LNCAP (cell line): ENCODE measurements around the gene RPS26.

Source experiments
- TF ChIP-seq, protein P1 (sequence below): fragments of 450-650 bp; IDR thresholded peaks from 2 replicates; pipeline ENCODE4 v1.5.1; 2017; ENCODE audit warnings: mild to moderate bottlenecking

Gene RPS26

DNA sequence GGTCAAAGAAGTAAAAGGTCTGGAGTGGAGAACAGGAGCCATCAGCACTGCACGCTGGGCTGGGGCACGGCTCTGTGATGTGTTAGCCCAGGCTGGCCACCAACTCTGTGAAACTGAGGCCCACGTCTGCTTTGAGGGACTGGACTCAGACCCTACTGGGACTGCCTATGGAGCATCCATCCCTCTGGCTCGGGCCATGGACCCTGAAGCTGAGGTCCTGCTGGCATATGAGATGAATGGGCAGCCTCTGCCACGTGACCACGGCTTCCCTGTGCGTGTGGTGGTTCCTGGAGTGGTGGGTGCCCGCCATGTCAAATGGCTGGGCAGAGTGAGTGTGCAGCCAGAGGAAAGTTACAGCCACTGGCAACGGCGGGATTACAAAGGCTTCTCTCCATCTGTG is 37.5 kb upstream of the RPS26 start:
- TF ChIP-seq, protein P1, sequence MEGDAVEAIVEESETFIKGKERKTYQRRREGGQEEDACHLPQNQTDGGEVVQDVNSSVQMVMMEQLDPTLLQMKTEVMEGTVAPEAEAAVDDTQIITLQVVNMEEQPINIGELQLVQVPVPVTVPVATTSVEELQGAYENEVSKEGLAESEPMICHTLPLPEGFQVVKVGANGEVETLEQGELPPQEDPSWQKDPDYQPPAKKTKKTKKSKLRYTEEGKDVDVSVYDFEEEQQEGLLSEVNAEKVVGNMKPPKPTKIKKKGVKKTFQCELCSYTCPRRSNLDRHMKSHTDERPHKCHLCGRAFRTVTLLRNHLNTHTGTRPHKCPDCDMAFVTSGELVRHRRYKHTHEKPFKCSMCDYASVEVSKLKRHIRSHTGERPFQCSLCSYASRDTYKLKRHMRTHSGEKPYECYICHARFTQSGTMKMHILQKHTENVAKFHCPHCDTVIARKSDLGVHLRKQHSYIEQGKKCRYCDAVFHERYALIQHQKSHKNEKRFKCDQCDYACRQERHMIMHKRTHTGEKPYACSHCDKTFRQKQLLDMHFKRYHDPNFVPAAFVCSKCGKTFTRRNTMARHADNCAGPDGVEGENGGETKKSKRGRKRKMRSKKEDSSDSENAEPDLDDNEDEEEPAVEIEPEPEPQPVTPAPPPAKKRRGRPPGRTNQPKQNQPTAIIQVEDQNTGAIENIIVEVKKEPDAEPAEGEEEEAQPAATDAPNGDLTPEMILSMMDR = no peak

DNA sequence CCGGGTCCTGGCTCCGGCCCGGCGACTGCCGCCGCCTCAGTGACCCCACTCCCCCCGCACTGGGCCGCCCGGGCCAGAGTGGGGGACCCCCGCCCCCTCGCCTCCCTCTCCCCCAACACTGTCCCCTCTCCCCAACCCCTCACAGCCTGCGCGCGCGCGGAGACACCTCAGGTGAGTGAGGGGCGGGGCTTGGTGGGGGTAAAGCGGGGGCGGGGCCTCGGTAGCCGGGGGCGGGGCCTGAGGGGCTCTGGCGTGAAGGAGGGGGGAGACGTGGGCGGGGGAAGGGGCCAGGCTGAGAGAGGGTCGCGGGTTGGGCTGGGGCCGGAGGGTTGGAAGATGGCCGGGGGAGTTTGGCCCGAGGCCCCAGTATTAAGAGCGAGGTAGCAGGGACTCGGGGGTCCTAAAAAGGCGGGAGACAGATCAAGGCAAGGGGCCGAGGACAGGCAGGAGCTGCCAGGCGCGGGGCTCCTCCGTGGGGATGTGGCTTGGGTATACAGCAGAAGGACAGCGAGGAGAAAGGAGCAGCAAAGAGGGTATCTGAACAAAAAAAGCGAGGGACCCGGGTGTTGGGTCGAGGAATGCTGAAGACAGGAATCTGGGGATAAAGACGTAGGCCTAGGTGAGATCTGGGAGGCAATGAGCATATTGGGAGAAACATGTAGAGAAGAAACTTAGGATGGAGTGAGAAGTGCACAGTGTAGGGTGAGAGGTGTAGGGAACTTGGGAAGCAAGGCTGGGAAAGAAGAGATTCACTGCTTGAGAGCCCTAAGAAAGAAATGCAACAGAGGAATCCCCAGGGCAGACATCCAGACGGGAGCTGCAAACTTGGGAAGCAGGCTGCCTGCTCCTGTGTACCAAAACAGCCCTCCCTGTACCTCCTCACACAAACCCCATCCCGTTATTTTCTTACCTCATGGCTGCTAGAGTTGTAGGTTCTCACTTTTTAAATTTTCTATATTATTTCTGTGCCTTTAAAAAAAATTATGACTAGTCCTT is 33.9 kb upstream of the RPS26 start:
- TF ChIP-seq, protein P1 = no peak

DNA sequence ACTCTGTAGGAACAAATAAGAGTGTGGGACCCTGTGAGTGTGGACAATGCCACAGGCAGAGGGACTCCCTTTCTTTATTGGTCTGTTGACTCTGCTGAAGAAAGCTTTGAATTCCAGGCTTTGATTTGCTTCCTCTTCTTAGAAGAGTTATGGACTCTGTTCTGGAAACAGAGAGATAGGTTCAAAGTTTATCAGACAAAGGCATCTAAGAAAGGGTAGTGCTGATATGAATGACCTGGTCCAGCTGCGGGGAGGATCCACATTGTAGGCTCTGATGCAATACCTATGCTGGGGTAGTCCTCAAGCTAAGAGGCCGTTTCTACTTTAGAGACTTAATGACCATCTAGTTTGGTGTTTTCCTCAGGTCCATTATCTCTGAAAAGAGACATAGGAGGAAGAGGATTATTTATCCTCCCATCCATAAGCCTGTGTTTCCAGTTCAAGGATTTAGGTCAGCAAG is 31.6 kb upstream of the RPS26 start:
- TF ChIP-seq, protein P1 = no peak

DNA sequence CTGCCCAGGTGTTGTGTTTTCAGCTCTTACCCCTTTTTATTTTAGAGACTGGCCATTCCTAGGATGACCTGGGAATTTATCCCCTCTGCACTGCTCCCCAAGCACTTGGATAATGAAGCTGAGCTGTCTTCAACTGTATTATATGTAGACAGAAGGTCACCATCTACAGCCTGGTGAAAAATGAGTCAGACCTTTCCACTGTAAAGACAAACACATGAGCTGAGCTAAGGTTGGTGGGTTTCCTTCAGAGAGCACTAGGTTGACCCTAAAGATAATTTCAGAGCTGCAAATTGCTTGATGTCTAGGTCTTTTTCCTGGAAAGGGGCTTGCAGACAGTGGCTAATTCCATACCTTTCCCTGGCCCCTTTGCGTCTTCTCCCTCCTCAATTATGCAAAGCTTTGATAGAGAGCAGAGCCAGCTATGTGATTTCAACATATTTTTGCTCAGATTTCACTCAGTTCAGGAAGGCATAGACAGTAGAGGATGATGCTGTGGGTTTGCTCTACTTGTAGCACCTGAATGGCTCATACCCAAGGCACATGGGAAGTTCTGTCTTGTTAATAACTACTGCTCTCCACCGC is 30.1 kb upstream of the RPS26 start:
- TF ChIP-seq, protein P1 = no peak

DNA sequence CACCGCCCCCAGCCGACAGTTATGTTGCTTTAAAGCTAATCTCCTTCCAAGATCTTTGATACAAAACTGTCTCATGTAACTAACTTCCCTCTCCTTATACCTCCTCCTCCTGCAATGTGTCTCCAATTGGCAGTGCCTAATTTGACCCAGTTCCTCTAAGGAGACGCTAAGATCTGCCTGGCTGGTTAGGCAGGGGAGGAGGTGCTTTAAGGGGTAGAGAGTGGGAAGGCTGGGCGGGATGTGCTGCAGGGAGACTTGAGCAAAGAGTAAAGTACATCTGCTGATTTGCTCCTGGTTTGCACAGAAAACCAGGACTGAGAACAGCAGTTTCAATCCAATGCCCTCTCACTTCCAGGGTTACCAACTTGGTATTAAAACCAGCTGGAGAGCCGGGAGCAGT is 28.2 kb upstream of the RPS26 start:
- TF ChIP-seq, protein P1 = no peak

DNA sequence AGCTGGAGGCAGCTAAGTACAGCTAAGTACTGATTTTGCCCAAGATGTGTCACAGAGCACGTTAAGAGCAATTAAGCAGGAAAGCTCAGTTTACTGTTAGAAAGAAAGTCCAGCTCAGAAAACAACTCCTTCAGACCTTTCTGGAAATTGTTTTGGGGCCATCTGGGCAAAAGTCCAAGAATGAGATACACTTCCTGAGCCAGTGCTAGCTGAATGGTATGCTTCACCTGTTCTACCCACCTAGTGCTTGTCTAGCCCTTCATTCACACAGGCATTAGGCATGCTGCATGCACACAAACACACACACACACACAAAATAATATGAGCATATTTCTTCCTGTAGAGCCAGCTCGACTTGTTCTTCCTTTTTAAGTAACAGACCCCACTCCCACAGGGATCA is 27.5 kb upstream of the RPS26 start:
- TF ChIP-seq, protein P1 = no peak

DNA sequence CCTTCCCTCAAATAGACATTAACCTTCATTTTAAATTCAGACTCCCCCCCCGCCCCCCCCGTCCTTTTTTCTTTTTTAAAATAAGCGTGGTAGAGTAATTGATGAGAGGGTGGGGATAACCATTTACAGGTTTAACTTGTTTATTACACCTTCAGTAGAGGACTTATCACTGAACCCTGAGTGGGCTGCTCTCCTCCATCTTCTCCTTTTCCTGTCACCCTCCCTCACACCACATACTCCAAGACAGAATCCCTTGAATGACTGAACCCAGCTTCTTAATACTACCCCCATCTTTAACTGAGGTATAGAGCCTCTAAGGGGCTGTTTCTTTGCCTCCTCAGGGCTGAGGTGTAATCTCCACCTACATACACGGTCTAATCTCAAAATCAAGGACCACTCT is 24.5 kb upstream of the RPS26 start:
- TF ChIP-seq, protein P1 = no peak
